ENCODE measurements around the gene MAGEB2. TPM values are rescaled to one million over a fixed set of nuclear protein-coding genes. Genes with fewer than 3 reads are reported as not detected.

The MAGEB2 gene
- total RNA-seq, 2 experiments from 2014 or later, result not detected

- intact Hi-C loops (cut with micrococcal nuclease; ENCODE audit: unreplicated experiment), result no loop called here
- Histone ChIP-seq H3K79me2 (ENCODE audit: insufficient read depth, low read depth, low read length) (no peaks in the 10 kb centered on the region), H4K20me1 (ENCODE audit: insufficient read depth, low read length) (no peaks in the 10 kb centered on the region), H2AFZ (ENCODE audit: low read length) (no peak within 1 kb of the TSS), H3K4me2 (ENCODE audit: low read length) (no peak within 1 kb of the TSS), H3K27ac (ENCODE audit: low read depth, low read length, poor library complexity, severe bottlenecking) (no peak within 1 kb of the TSS), H3K4me1 (ENCODE audit: insufficient read depth, low read length, poor library complexity, severe bottlenecking) (no peaks in the 10 kb centered on the region), H3K36me3 (ENCODE audit: insufficient read depth, low read length) (no peaks in the 10 kb centered on the region), H3K4me3 (ENCODE audit: low read depth, low read length, poor library complexity, severe bottlenecking) (no peak within 1 kb of the TSS), H3K9me3 (ENCODE audit: low read length) (no peaks in the 10 kb centered on the region), H3K9me2 (ENCODE audit: insufficient read depth, low read length) (no peaks in the 10 kb centered on the region)
- ChIA-PET POLR2A (no interaction called here), CTCF (ENCODE audit: unreplicated experiment) (no interaction called here)
- no peak for TF ChIP-seq CTCF (conservative IDR thresholded peaks at IDR 0.05; ENCODE audit: low read length)
- TF ChIP-seq EZH2phosphoT487 (IDR thresholded peaks at IDR 0.05; ENCODE audit: borderline replicate concordance, low read depth, low read length), result no peak
- DNase-seq (ENCODE audit: low spot score), result no peak
- no TSS peak for BruUV-seq (replicated peaks)
Measured at GRCh38 chrX:30246769-30247489, 31.6 kb downstream of the MAGEB2 start, which contains the start of gene MAGEB1. Gene MAGEB1, plus strand, starts transcription at chrX:30247146. Its CDS starts 3,348 bp downstream, at chrX:30250494.

GRCh38 chrX:30248854-30249253 is 33.5 kb downstream of the MAGEB2 start:
- Histone ChIP-seq H3K9me2 (ENCODE audit: insufficient read depth, low read length) (no peaks in the 10 kb centered on the region), H3K79me2 (ENCODE audit: insufficient read depth, low read depth, low read length) (no peaks in the 10 kb centered on the region), H2AFZ (ENCODE audit: low read length) (no peak overlapping the region), H3K36me3 (ENCODE audit: insufficient read depth, low read length) (no peaks in the 10 kb centered on the region), H4K20me1 (ENCODE audit: insufficient read depth, low read length) (no peaks in the 10 kb centered on the region), H3K4me2 (ENCODE audit: low read length) (no peak overlapping the region), H3K4me3 (ENCODE audit: low read depth, low read length, poor library complexity, severe bottlenecking) (no peak overlapping the region), H3K9me3 (ENCODE audit: low read length) (no peaks in the 10 kb centered on the region), H3K27ac (ENCODE audit: low read depth, low read length, poor library complexity, severe bottlenecking) (no peak overlapping the region), H3K4me1 (ENCODE audit: insufficient read depth, low read length, poor library complexity, severe bottlenecking) (no peaks in the 10 kb centered on the region)
- intact Hi-C loops (cut with micrococcal nuclease; ENCODE audit: unreplicated experiment), result no loop called here
- TF ChIP-seq EZH2phosphoT487 (IDR thresholded peaks at IDR 0.05; ENCODE audit: borderline replicate concordance, low read depth, low read length), result no peak
- TF ChIP-seq CTCF (conservative IDR thresholded peaks at IDR 0.05; ENCODE audit: low read length), result no peak
- ChIA-PET CTCF (ENCODE audit: unreplicated experiment) (no interaction called here), POLR2A (no interaction called here)
- no TSS peak for BruUV-seq (replicated peaks)
- DNase-seq (ENCODE audit: low spot score), result no peak

- no TSS peak for BruUV-seq (replicated peaks)
- intact Hi-C loops (cut with micrococcal nuclease; ENCODE audit: unreplicated experiment), result no loop called here
- no peaks in the 10 kb centered on the region for H3K9me2 ChIP-seq (ENCODE audit: insufficient read depth, low read length)
Measured at GRCh38 chrX:30253257-30253656, 37.9 kb downstream of the MAGEB2 start.

More at GRCh38 chrX:30253257-30253656, 37.9 kb downstream of the MAGEB2 start:
- Histone ChIP-seq H3K9me3 (ENCODE audit: low read length) (no peaks in the 10 kb centered on the region), H2AFZ (ENCODE audit: low read length) (no peak overlapping the region), H3K27ac (ENCODE audit: low read depth, low read length, poor library complexity, severe bottlenecking) (no peak overlapping the region), H4K20me1 (ENCODE audit: insufficient read depth, low read length) (no peaks in the 10 kb centered on the region), H3K79me2 (ENCODE audit: insufficient read depth, low read depth, low read length) (no peaks in the 10 kb centered on the region), H3K4me3 (ENCODE audit: low read depth, low read length, poor library complexity, severe bottlenecking) (no peak overlapping the region), H3K36me3 (ENCODE audit: insufficient read depth, low read length) (no peaks in the 10 kb centered on the region), H3K4me2 (ENCODE audit: low read length) (no peak overlapping the region), H3K4me1 (ENCODE audit: insufficient read depth, low read length, poor library complexity, severe bottlenecking) (no peaks in the 10 kb centered on the region)
- TF ChIP-seq EZH2phosphoT487 (IDR thresholded peaks at IDR 0.05; ENCODE audit: borderline replicate concordance, low read depth, low read length), result no peak
- TF ChIP-seq CTCF (conservative IDR thresholded peaks at IDR 0.05; ENCODE audit: low read length), result no peak
- ChIA-PET POLR2A (no interaction called here), CTCF (ENCODE audit: unreplicated experiment) (no interaction called here)
- DNase-seq (ENCODE audit: low spot score), result no peak

All from OCI-LY7 (cell line).